GM18861 (cell line): Measurements from ENCODE around the gene CLK2.
"Not testable (repeated sequence)": the region's sequence is repeated elsewhere in the genome, so short reads cannot be mapped to it uniquely, and the experiment has no call there.

Experiments used
- ATAC-seq: cut with Tn5 transposase; IDR thresholded peaks from one replicate; pipeline ENCODE4 v1.9.1; 2021; ENCODE audit not compliant: unreplicated experiment

Gene CLK2

DNA sequence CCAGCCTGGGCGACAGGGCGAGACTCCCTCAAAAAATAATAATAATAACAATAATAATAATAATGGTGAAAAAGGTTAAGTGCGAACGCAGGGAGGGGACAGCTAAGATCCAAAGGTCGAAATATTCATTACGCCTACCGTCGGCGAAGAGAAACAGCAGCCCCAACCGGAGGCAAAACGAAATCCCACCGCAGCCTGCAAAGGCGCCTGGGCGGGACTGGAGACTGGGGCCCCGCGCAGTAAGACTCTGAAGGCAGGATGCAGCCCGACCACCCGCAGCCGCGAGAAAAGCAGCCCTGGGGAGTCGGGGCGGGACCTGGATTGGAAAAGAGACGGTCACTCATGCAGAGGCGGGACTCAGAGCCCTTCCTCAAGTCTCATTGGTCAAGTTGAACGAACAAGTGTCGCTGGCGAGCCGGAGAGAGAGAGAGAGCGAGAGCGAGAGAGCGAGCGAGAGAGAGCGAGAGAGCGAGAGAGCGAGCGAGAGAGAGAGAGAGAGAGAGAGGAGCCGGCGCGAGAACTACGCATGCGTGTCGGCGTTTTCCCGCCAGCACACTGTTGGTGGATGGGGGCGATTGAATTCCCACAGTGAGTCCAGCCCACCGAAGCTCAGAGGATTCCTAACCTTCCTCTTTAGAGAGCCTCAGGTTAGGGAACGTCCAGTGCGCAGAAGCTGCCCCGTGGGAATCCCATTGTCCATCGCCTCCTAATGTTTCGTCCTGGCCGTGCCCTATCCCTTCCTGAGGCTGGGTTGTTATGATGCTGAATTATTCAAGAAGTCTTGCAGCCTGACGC, 28.7 kb downstream of the CLK2 start:
- peak; percentile 66 for ATAC-seq

DNA sequence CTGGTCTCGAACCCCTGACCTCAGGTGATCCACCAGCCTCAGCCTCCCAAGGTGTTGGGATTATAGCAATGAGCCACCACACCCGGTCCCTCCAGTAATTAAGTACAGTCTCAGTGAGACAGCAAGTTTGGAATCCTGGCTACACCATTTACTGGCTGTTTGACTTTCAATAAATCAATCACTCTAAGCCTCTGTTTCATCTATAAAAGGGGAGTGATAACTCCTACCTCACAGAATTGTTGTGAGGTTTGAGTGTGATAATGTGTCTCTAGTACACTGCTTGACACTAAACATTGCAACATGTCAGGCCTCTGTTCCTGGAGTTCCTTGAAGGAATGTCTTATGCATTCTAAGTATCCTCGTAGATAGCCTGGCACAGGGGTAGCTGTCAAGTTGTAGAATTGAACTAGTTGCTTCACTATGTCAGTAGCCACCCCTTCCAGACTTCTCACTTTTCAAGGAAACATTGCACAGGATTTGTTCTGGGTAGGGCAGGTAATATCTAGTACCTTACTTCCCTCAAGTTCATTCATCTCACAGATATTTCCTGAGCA, 30.4 kb downstream of the CLK2 start:
- no peak for ATAC-seq

- no peak for ATAC-seq
Observed at GRCh38 chr1:155241841-155242264, 31.5 kb downstream of the CLK2 start.

DNA sequence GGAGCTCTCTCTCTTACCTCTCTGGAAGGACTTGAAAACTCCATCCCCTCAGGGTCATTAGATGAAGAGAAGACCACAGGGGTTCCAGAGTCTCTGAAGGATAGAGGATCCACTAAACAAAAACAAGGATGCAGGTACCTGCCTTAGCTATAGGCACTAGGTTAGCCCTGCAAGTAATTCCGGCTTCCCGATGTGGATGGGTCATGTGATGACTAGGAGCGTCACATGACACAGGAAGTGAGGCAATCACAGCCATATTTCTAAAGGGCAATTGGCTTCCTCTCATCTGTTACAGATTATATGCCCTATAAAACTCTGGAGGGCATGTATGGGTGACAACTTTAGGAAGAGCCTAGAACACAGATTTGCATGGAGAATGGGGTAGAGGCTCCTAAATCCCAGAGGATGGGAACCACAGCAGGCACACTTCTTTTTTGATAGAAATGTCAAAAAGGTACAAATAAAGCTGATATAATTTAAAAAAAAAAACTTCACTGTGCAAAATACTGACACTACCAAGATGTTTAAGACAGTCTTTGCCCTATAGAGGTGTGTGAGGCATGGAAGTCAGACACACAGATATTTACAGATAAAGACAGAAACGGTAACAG, 32.1 kb downstream of the CLK2 start:
- no peak for ATAC-seq

DNA sequence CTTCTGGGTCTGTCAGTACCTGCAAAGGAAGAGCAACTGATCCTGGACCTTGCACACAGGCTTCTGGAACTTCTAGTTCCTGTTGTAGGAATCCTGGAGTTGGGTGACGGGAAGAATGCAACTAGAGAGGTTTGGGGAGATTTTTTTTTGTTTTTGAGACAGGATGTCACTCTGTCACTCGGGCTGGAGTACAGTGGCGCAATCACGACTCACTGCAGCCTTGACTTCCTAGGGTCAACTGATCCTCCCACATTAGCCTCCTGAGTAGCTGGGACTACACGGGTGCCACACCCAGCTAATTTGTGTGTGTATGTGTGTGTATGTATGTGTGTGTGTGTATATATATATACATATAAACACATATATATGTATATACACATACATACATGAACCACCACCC, 36.9 kb downstream of the CLK2 start:
- ATAC-seq = no peak

DNA sequence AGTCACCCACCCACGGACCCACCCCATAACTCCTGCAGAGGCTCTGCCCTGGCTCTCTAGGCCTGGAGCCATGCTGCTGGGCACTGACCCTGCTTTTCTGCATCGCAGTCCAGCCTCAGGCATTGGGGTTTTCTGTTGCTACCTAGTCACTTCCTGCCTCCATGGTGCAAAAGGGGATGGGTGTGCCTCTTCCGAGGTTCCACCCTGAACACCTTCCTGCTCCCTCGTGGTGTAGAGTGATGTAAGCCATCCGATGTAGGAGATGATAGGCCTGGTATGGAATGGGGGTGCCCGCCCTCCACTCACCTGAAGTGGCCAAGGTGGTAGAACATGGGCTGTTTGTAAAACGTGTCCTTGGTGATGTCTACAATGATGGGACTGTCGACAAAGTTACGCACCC, 37.9 kb downstream of the CLK2 start:
- not testable (repeated sequence) for ATAC-seq

GRCh38 chr1:155233502-155233901, 39.8 kb downstream of the CLK2 start:
- not testable (repeated sequence) for ATAC-seq

- ATAC-seq = not testable (repeated sequence)
Observed at GRCh38 chr1:155232001-155232978, 41.0 kb downstream of the CLK2 start.

DNA sequence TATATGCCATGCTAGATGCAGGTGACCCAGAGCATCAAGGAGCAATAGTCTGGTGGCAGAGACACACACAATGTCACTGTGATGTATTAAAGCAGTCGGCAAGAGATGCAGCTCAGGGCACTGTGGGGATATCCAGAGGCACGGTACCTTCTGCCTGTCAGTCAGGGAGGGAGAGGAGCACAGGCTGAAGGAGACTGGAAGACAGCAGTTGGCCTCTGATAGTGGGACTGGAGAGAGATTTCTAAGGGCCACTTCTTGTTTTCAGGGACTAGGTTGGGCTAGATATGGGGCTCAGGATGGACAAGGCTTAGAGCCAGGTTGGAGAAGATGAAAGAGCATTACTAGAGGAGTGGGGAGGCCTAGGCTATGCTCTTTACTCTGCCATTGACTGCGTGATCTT, 42.0 kb downstream of the CLK2 start:
- not testable (repeated sequence) for ATAC-seq

GRCh38 chr1:155228096-155228427, 45.2 kb downstream of the CLK2 start:
- ATAC-seq = no peak

DNA sequence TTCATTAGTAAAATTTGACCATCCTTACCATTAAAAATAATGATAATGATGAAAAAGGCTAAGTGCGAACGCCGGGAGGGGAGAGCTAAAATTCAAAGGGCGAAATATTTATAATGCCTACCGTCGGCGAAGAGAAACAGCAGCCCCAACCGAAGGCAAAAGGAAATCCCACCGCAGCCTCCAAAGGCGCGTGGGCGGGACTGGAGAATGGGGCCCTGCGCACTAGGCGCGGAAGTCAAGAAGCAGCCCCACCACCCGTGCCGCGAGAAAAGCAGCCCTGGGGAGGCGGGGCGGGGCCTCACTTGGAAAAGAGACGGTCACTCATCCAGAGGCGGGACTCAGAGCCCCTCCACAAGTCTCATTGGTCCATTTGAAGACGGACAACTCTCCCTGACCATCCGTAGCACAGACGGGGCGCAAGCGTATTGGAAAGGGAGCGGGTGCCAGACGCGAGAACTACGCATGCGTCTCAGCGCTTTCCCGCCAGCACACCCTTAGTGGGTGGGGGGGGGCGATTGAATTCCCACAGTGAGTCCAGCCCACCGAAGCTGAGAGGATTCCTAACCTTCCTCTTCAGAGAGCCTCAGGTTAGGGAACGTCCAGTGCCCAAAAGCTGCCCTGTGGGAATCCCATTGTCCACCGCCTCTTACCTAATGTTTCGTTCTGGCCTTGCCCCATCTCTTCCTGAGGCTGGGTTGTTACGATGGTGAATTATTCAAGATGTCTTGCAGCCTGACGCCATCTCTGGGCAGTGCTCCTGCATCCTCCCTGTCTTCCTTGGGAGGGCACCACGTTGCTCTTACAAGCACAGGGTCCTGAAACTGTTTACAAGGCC, 45.8 kb downstream of the CLK2 start:
- peak; percentile 84 for ATAC-seq

DNA sequence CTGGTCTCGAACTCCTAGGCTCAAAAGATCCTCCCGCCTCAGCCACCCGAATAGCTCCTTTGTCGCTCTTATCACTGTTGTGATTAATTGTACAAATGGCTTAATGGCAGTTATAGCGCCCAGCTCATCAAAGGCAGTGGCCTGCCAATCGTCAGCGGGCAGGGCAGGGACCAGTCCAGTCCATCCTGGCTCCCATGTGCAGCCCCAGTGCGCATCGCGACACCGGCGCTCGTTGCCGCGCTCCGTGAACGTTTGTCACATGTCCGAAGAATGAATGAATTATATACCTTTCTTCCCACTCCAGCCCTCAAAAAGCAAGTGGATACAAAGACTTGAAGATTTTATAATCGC, 46.4 kb downstream of the CLK2 start:
- no peak for ATAC-seq

DNA sequence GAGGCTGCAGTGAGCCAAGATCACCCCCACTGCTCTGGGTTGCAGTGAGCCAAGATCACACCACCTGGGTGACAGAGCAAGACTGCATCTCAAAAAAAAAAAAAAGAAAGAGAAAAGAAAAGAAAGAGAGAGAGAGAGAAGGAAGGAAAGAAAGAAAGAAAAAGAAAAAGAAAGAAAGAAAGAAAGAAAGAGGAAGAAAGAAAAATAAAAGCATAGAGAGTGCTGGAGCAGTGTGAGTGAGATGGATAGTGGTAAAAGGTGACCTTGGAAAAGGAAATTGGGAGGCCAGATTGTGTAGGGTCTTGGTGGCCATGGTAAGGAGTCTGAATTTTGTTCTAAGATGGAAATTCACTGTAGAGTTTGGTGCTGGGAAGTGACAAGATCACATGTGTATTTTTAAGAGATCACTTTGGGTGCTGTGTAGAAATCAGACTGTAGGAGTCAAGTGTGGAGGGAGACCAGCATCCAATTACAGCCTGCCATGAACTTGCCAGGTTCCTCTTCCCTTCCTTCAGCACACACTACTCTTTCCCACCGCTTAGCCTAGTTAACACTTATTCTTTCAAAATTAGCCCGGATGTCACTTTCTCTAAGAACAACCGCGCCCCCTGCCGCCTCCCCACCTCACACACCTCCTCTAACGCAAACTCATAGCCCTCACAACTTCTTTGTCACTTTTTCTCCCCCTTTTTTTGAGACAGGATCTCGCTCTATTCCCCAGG, 47.0 kb downstream of the CLK2 start:
- ATAC-seq = no peak

DNA sequence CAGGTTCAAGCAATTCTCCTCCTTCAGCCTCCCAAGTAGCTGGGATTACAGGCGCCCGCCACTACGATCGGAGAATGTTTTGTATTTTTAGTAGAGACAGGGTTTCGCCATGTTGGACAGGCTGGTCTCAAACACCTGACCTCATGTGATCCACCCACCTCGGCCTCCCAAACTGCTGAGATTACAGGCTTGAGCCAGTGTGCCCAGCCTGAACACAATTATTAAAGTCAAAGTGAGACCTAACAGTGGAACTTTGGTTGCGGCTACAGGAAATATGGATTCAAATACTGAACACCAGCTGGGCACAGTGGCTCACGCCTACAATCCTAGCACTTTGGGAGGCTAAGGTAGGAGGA, 47.9 kb downstream of the CLK2 start:
- ATAC-seq = not testable (repeated sequence)

- no peak for ATAC-seq
Observed at GRCh38 chr1:155223047-155223446, 50.3 kb downstream of the CLK2 start.

DNA sequence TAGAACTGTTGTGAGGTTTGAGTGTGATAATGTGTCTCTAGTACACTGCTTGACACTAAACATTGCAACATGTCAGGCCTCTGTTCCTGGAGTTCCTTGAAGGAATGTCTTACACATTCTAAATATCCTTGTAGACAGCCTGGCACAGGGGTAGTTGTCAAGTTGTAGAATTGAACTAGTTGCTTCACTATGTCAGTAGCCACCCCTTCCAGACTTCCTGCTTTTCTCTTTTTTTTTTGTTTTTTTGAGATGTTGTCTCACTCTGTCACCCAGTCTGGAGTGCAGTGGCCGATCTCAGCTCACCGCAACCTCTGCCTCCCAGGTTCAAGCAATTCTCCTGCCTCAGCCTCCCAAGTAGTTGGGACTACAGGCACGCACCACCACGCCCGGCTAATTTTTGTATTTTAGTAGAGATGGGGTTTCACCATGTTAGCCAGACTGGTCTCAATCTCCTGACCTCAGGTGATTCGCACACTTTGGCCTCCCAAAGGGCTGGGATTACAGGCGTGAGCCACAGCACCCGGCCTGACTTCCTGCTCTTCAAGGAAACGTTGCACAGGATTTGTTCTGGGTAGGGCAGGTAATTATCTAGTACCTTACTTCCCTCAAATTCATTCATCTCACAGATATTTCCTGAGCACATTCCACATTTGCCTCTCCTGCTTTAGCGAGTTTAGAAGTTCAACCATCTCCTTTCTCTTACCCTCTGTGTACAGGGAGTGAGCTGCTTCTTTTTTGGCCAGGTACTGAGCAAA, 52.9 kb downstream of the CLK2 start:
- ATAC-seq = not testable (repeated sequence)

- ATAC-seq = no peak
Observed at GRCh38 chr1:155219592-155220031, 53.7 kb downstream of the CLK2 start.

DNA sequence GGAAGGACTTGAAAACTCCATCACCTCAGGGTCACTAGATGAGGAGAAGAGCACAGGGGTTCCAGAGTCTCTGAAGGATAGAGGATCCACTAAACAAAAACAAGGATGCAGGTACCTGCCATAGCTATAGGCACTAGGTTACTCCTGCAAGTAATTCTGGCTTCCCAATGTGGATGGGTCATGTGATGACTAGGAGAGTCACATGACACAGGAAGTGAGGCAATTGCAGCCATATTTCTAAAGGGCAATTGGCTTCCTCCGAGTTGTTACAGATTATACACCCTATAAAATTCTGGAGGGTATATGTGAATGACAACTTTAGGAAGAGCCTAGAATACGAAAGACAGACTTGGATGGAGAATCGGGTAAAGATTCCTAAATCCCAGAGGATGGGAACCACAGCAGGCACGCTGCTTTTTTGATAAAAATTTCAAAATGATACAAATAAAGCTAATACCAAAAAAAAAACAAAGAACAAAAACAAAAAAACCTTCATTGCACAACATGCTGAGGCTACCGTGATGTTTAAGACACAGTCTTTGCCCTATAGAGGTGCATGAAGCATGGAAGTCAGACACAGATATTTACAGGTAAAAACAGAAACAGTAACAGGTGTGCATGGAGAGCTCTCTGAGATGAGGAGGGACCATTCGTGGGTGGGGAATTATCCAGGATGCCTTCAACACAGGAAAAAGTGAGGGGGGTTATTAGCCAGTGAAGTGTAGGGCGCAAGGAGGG, 54.3 kb downstream of the CLK2 start:
- no peak for ATAC-seq
